Uterus (tissue), 4 donors: ENCODE measurements around the gene CEMIP. TPM values are rescaled to one million over a fixed set of nuclear protein-coding genes. Genes with fewer than 3 reads are reported as not detected.

Source experiments
- DNase-seq, 2 donors: peaks; one replicate each; pipeline ENCODE4 v3.0.0-alpha.2; 2019 to 2020
- H3K27ac ChIP-seq, 2 donors: fragments of 200-600 bp; sonication (generic); 1 replicate in 1 of 2; 2 replicates in 1 of 2; pipeline ENCODE4 v1.5.1; 2016 to 2018
- H3K27me3 ChIP-seq, 2 donors: fragments of 200-600 bp; sonication (generic); one replicate each; pipeline ENCODE4 v1.5.1; 2018 to 2019; ENCODE audit warnings: control low read depth in 1 of 2
- H3K36me3 ChIP-seq, 2 donors: fragments of 200-600 bp; sonication (generic); one replicate each; pipeline ENCODE4 v1.5.1; 2019; ENCODE audit warnings: control low read depth in 1 of 2
- H3K4me1 ChIP-seq, 2 donors: fragments of 200-600 bp; sonication (generic); one replicate each; pipeline ENCODE4 v1.5.1; 2018 to 2019; ENCODE audit warnings: control low read depth in 1 of 2
- H3K4me3 ChIP-seq, 2 donors: fragments of 200-600 bp; sonication (generic); 1 replicate in 1 of 2; 2 replicates in 1 of 2; pipeline ENCODE4 v1.5.1; 2018 to 2019; ENCODE audit warnings: mild to moderate bottlenecking in 1 of 2
- H3K9me3 ChIP-seq, 2 donors: fragments of 200-600 bp; sonication (generic); one replicate each; pipeline ENCODE4 v1.5.1; 2019; ENCODE audit warnings: control low read depth in 1 of 2
- CTCF ChIP-seq, 4 experiments: fragments of 200-600 bp in 2 of 4; fragments of 450-650 bp in 2 of 4; sonication (generic) in 2 of 4; IDR thresholded peaks; one replicate each; pipeline ENCODE4 v1.5.1; 2016 to 2019; ENCODE audit warnings: antibody characterized with exemption in 4 of 4, mild to moderate bottlenecking in 2 of 4, moderate library complexity in 1 of 4
- POLR2A ChIP-seq, 2 donors: fragments of 450-650 bp; IDR thresholded peaks; one replicate each; pipeline ENCODE4 v1.6.1; 2016; ENCODE audit warnings: antibody characterized with exemption in 2 of 2, mild to moderate bottlenecking in 1 of 2, moderate library complexity in 1 of 2
- intact Hi-C: fragments of 100-400 bp; cut with DNase I; formaldehyde crosslinking; loops from one replicate; pipeline ENCODE4 v1.15.1; 2023; ENCODE audit warnings: low total_unique reads
- total RNA-seq, 4 donors: library from RNA; depleted of rRNA in 3 of 4; stranded (reverse); fragments of >200 nt in 3 of 4; gene quantifications; one replicate each; pipeline versions ENCODE4 v1.1.0 to v1.2.4, GENCODE V29; 2014 to 2023
- donor health status: DM: yes; HTN: yes; CAD: no.

Gene CEMIP
- total RNA-seq, 4 donors from 2014 or later = under 0.01 to 1.9 (median 1.1) TPM

- no peak overlapping the region for H3K27ac ChIP-seq
- no peaks in the 10 kb centered on the region for H3K9me3 ChIP-seq
- intact Hi-C loops = no loop called here
- TF ChIP-seq CTCF (IDR thresholded peaks at IDR 0.05) (no peak), POLR2A (IDR thresholded peaks at IDR 0.05) (no peak)
- DNase-seq = no peak
- H3K4me3 ChIP-seq = no peak overlapping the region
- no peaks in the 10 kb centered on the region for H3K4me1 ChIP-seq
- no peaks in the 10 kb centered on the region for H3K27me3 ChIP-seq
- no peaks in the 10 kb centered on the region for H3K36me3 ChIP-seq
Observed at GRCh38 chr15:80835336-80835735, 56.2 kb downstream of the CEMIP start.

GRCh38 chr15:80836223-80836622 lies 57.1 kb downstream of the CEMIP start:
- intact Hi-C loops = no loop called here
- H3K27ac ChIP-seq = no peak overlapping the region
- no peaks in the 10 kb centered on the region for H3K4me1 ChIP-seq

GRCh38 chr15:80837006-80837405 lies 57.8 kb downstream of the CEMIP start:
- TF ChIP-seq POLR2A (IDR thresholded peaks at IDR 0.05) = no peak
- TF ChIP-seq CTCF (IDR thresholded peaks at IDR 0.05) = no peak
- Histone ChIP-seq H3K4me3 (no peak overlapping the region), H3K36me3 (no peaks in the 10 kb centered on the region), H3K27me3 (no peaks in the 10 kb centered on the region), H3K9me3 (no peaks in the 10 kb centered on the region), H3K4me1 (no peaks in the 10 kb centered on the region), H3K27ac (no peak overlapping the region)
- no peak for DNase-seq
- intact Hi-C loops = no loop called here

More at GRCh38 chr15:80836223-80836622, 57.1 kb downstream of the CEMIP start:
- DNase-seq = no peak
- no peaks in the 10 kb centered on the region for H3K27me3 ChIP-seq
- no peaks in the 10 kb centered on the region for H3K36me3 ChIP-seq
- H3K4me3 ChIP-seq = no peak overlapping the region
- H3K9me3 ChIP-seq = no peaks in the 10 kb centered on the region
- TF ChIP-seq POLR2A (IDR thresholded peaks at IDR 0.05) (no peak), CTCF (IDR thresholded peaks at IDR 0.05) (no peak)

GRCh38 chr15:80838012-80838411 lies 58.8 kb downstream of the CEMIP start:
- no peaks in the 10 kb centered on the region for H3K27me3 ChIP-seq
- TF ChIP-seq CTCF (IDR thresholded peaks at IDR 0.05) (no peak), POLR2A (IDR thresholded peaks at IDR 0.05) (no peak)
- H3K4me3 ChIP-seq = no peak overlapping the region
- no peaks in the 10 kb centered on the region for H3K4me1 ChIP-seq
- no peaks in the 10 kb centered on the region for H3K36me3 ChIP-seq
- intact Hi-C loops = no loop called here
- no peaks in the 10 kb centered on the region for H3K9me3 ChIP-seq
- H3K27ac ChIP-seq = no peak overlapping the region
- no peak for DNase-seq

- TF ChIP-seq POLR2A (IDR thresholded peaks at IDR 0.05) (no peak), CTCF (IDR thresholded peaks at IDR 0.05) (no peak)
- H3K9me3 ChIP-seq = no peaks in the 10 kb centered on the region
- H3K27me3 ChIP-seq = no peaks in the 10 kb centered on the region
- no peak for DNase-seq
- H3K4me1 ChIP-seq = no peaks in the 10 kb centered on the region
- H3K36me3 ChIP-seq = no peaks in the 10 kb centered on the region
- no peak overlapping the region for H3K27ac ChIP-seq
- H3K4me3 ChIP-seq = no peak overlapping the region
- intact Hi-C loops = no loop called here
Observed at GRCh38 chr15:80838666-80839065, 59.5 kb downstream of the CEMIP start.
